Kidney epithelial cell (primary cell): ENCODE data around the gene GSDME. TPM values are rescaled to one million over a fixed set of nuclear protein-coding genes. Genes with fewer than 3 reads are reported as not detected.

ENCODE experiments used
- DNase-seq: peaks from one replicate; pipeline ENCODE4 v3.0.0-alpha.2; 2010; ENCODE audit warnings: low read depth
- H3K27me3 ChIP-seq: 2 replicates; pipeline ENCODE4 v1.6.0; 2011; ENCODE audit warnings: low read length; ENCODE audit not compliant: control insufficient read depth, insufficient read depth
- H3K36me3 ChIP-seq: 2 replicates; pipeline ENCODE4 v1.5.1; 2011; ENCODE audit warnings: low read length; ENCODE audit not compliant: control insufficient read depth, insufficient read depth
- H3K4me3 ChIP-seq: 2 replicates; pipeline ENCODE4 v1.5.1; 2011; ENCODE audit warnings: low read depth, mild to moderate bottlenecking, control low read depth, low read length
- total RNA-seq: library from RNA; depleted of rRNA; stranded (reverse); fragments of >200 nt; gene quantifications from 2 replicates; pipeline ENCODE4 v1.2.3, GENCODE V29; 2015
- TF ChIP-seq, protein P1 (sequence below): IDR thresholded peaks from 2 replicates; pipeline ENCODE4 v1.5.1; 2011; ENCODE audit warnings: mild to moderate bottlenecking, moderate library complexity, low read length, control low read depth, inconsistent platforms; ENCODE audit not compliant: insufficient read depth, poor library complexity, severe bottlenecking

GSDME gene
- total RNA-seq, 1 donor from 2014 or later: 84.8 TPM

DNA sequence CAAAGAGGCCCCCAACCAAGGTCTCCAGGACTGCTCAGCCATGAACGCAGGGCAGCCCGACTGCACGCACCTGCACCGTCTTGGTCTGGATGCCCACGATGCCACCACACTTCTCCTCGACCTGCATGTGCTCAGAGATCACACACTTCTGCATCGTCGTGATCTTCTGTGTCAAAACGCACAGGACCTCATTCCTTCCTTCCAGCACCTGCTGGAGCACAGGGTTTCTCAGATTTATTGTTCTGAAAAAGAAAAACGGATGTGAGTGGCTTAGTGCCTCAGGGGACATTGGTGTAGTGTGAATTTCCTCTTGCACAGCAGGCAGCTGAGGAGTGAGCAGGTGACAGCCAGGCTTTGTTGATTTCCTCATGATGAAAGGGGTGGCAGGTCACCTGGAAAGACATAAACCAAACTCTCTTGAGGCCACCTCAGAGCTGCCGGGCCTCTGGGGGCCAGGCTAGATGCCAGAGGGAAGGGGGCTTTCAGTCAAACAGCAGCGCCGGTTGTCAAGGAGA, 38.2 kb downstream of the GSDME start:
- Histone ChIP-seq H3K4me3 (no peak overlapping the region), H3K36me3 (peaks cover 1% of the 10 kb centered on the region), H3K27me3 (no peaks in the 10 kb centered on the region)
- no peak for DNase-seq
- TF ChIP-seq, protein P1, sequence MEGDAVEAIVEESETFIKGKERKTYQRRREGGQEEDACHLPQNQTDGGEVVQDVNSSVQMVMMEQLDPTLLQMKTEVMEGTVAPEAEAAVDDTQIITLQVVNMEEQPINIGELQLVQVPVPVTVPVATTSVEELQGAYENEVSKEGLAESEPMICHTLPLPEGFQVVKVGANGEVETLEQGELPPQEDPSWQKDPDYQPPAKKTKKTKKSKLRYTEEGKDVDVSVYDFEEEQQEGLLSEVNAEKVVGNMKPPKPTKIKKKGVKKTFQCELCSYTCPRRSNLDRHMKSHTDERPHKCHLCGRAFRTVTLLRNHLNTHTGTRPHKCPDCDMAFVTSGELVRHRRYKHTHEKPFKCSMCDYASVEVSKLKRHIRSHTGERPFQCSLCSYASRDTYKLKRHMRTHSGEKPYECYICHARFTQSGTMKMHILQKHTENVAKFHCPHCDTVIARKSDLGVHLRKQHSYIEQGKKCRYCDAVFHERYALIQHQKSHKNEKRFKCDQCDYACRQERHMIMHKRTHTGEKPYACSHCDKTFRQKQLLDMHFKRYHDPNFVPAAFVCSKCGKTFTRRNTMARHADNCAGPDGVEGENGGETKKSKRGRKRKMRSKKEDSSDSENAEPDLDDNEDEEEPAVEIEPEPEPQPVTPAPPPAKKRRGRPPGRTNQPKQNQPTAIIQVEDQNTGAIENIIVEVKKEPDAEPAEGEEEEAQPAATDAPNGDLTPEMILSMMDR: no peak

DNA sequence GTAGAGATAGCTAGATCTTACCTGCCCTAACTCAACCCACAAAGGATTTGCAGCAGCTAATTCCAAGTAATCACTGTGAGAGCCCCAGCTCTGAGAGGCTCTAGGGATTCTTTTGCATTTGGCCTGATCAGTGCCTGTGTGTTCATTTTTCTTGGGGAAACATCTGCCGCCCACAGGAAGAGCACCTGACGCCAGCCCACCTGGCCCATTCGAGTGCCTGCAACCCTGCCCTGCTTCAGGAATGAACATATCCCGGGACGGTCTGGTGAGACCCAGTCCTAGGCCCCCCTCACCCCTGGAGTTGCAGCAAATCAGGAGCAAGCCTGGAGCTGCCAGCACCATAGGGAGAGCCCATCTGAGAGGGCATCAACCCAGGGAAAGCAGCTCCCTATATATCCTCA, 38.8 kb downstream of the GSDME start:
- Histone ChIP-seq H3K36me3 (peaks cover 1% of the 10 kb centered on the region), H3K27me3 (no peaks in the 10 kb centered on the region), H3K4me3 (no peak overlapping the region)
- TF ChIP-seq, protein P1: no peak
- DNase-seq: no peak

DNA sequence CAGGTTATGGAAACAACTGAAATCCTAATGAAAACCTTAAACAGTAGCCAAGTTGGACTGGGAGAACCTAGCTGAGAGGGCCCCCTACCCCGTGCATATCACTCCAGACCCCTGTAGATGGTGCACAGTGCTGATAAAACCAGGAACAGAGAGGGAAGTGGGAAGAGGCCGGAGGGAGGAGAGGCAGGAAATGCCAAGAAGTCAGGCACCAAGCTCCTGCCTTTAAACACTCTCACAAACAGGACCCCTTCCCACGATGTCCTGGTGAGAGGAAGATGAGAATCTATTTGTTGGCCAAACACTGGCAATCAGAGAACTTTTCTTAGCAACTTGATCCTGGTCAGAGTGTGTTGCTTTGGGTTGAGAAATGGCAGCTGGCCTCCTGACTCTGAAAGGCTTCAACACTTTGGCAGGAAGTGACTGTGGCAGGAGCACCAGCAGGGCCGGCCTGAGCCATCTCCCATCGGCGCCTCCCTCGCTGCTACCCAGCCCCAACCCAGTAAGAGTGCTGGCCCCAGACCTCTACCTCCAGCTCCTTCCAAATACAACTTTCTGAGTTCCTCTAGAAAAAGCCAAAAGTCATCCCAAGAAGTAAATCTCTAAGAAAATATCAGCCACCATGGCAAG, 39.5 kb downstream of the GSDME start:
- no peak for DNase-seq
- Histone ChIP-seq H3K4me3 (no peak overlapping the region), H3K27me3 (no peaks in the 10 kb centered on the region), H3K36me3 (peaks cover 1% of the 10 kb centered on the region)
- TF ChIP-seq, protein P1: no peak

DNA sequence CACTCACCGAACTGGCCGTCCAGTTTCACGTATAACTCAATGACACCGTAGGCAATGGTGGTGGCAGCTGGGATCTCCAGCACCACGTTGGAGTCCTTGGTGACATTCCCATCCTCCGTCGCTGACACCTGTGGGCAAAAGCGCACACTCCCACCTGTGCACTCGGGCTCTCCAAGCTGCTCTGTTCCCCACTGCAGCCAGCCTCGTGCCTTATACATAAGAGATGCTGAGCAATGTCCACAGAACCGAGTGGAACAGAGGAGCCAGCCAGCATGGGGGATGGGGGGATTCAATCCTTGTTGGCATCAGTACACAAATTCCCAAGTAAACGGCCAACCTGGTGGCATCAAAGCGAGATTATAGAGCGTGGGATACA, 40.0 kb downstream of the GSDME start:
- H3K36me3 ChIP-seq: peaks cover 1% of the 10 kb centered on the region
- DNase-seq: no peak
- no peak overlapping the region for H3K4me3 ChIP-seq
- TF ChIP-seq, protein P1: no peak
- H3K27me3 ChIP-seq: no peaks in the 10 kb centered on the region

DNA sequence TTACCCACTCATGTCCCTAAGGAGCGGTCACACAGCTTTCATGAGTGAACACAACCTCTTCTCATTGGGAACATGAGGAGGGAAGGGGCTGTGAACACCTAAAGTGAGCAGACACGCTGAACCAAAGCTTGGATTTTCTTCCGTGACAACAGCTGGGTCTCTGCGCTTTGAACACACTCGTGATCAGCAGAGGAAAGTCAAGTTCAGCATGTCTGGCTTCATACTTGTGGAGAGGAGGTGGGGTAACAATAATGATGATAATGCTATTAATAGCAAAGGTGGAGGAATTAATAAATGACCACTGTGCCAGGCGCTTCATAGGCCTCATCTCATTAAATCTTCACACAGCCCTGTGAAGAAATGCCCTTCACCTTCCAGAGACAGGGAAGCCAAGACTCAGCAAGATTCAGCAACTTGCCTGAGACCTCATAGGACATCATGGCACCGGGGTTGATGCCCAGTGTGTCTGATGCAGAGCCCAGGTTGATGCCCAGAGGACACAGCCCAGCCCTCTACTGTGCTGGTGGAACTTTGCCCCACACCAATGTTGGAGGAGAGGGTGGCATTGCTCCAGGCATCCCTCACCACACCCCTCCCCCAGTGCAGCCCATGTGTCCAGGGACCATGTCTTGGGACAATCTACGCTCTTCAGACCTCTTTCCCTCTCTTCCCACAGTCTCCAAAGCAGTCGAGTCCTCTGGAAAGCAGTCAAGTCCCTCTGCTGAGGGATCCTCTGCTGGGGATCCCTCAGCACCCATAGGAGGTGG, 40.6 kb downstream of the GSDME start:
- DNase-seq: no peak
- Histone ChIP-seq H3K36me3 (peaks cover 1% of the 10 kb centered on the region), H3K4me3 (no peak overlapping the region), H3K27me3 (no peaks in the 10 kb centered on the region)
- TF ChIP-seq, protein P1: no peak
